SHP77 (cell line): ENCODE results near the gene FNDC3B.
"Not testable (repeated sequence)": the region's sequence is repeated elsewhere in the genome, so short reads cannot be mapped to it uniquely, and the experiment has no call there.

Experiments used
- DNase-seq, 2 experiments: peaks; one replicate each; lab custom pipeline; 2025; lab: John Stamatoyannopoulos, UW

The FNDC3B gene

GRCh38 chr3:172093581-172094443, 54.4 kb downstream of the FNDC3B start:
- not testable (repeated sequence) for DNase-seq

GRCh38 chr3:172094621-172095557, 55.5 kb downstream of the FNDC3B start:
- DNase-seq, result no peak

- DNase-seq, result no peak
These were observed 57.6 kb downstream of the FNDC3B start for GRCh38 chr3:172096881-172097420.

GRCh38 chr3:172097585-172097984, 58.2 kb downstream of the FNDC3B start:
- DNase-seq, result no peak

GRCh38 chr3:172098698-172099494, 59.5 kb downstream of the FNDC3B start:
- peak; percentile 64 to 69 for DNase-seq

- no peak for DNase-seq
These were observed 60.1 kb downstream of the FNDC3B start for GRCh38 chr3:172099495-172099808.

- DNase-seq, result no peak
These were observed 61.1 kb downstream of the FNDC3B start for GRCh38 chr3:172100482-172100881.

- DNase-seq, result peak in 1 of 2 experiments; percentile 52
These were observed 61.7 kb downstream of the FNDC3B start for GRCh38 chr3:172101107-172101506.

GRCh38 chr3:172102123-172102882, 62.9 kb downstream of the FNDC3B start:
- DNase-seq, result peak in 1 of 2 experiments; percentile 23

- DNase-seq, result no peak
These were observed 63.5 kb downstream of the FNDC3B start for GRCh38 chr3:172102883-172103310.

GRCh38 chr3:172103724-172104123, 64.3 kb downstream of the FNDC3B start:
- no peak for DNase-seq

GRCh38 chr3:172104471-172105072, 65.2 kb downstream of the FNDC3B start:
- no peak for DNase-seq

- no peak for DNase-seq
These were observed 66.9 kb downstream of the FNDC3B start for GRCh38 chr3:172106037-172106954.

GRCh38 chr3:172106989-172107388, 67.6 kb downstream of the FNDC3B start:
- DNase-seq, result no peak

- no peak for DNase-seq
These were observed 68.0 kb downstream of the FNDC3B start for GRCh38 chr3:172107403-172107802.

- no peak for DNase-seq
These were observed 70.9 kb downstream of the FNDC3B start for GRCh38 chr3:172110127-172110779.

- no peak for DNase-seq
These were observed 71.8 kb downstream of the FNDC3B start for GRCh38 chr3:172111163-172111562.

GRCh38 chr3:172112078-172112733, 72.8 kb downstream of the FNDC3B start:
- DNase-seq, result no peak
